Loucy (cell line): ENCODE measurements around the gene CFAP58.

ENCODE experiments used
- H2AFZ ChIP-seq: fragments of 200-600 bp; sonication (generic); 2 replicates; pipeline ENCODE4 v1.6.0; 2016; ENCODE audit warnings: antibody characterized with exemption, mild to moderate bottlenecking, low read length, moderate library complexity
- H3F3A ChIP-seq: fragments of 200-600 bp; 2 replicates; pipeline ENCODE4 v1.6.0; 2016; ENCODE audit warnings: antibody characterized with exemption, low read depth, mild to moderate bottlenecking
- H3K27me3 ChIP-seq: fragments of 200-600 bp; sonication (generic); 2 replicates; pipeline ENCODE4 v1.6.1; 2014; ENCODE audit warnings: low read length, mild to moderate bottlenecking; ENCODE audit not compliant: insufficient read depth, poor library complexity, severe bottlenecking
- H3K36me3 ChIP-seq: fragments of 200-600 bp; sonication (generic); 2 replicates; pipeline ENCODE4 v1.6.1; 2016; ENCODE audit warnings: low read length; ENCODE audit not compliant: insufficient read depth
- H3K4me1 ChIP-seq: fragments of 200-600 bp; sonication (generic); 2 replicates; pipeline ENCODE4 v1.5.1; 2014; ENCODE audit warnings: low read length, mild to moderate bottlenecking; ENCODE audit not compliant: insufficient read depth, poor library complexity, severe bottlenecking
- H3K4me2 ChIP-seq: fragments of 200-600 bp; sonication (generic); 2 replicates; pipeline ENCODE4 v1.6.0; 2014; ENCODE audit warnings: antibody characterized with exemption, low read length, low read depth, mild to moderate bottlenecking; ENCODE audit not compliant: poor library complexity, severe bottlenecking
- H3K4me3 ChIP-seq: fragments of 200-600 bp; sonication (generic); 2 replicates; pipeline ENCODE4 v1.5.1; 2014; ENCODE audit warnings: low read length, mild to moderate bottlenecking, mixed read lengths; ENCODE audit not compliant: poor library complexity, severe bottlenecking
- H3K79me2 ChIP-seq: fragments of 200-600 bp; sonication (generic); 2 replicates; pipeline ENCODE4 v1.6.1; 2014; ENCODE audit warnings: low read length; ENCODE audit not compliant: insufficient read depth
- H3K9ac ChIP-seq: fragments of 200-600 bp; sonication (generic); 2 replicates; pipeline ENCODE4 v1.6.0; 2014; ENCODE audit warnings: mild to moderate bottlenecking, low read depth, low read length, moderate library complexity; ENCODE audit not compliant: poor library complexity, severe bottlenecking
- H3K9me2 ChIP-seq: fragments of 200-600 bp; sonication (generic); replicated peaks from 2 replicates; pipeline ENCODE4 v1.6.1; 2016; ENCODE audit warnings: low read depth, low read length, mixed read lengths
- H3K9me3 ChIP-seq: fragments of 200-600 bp; sonication (generic); 2 replicates; pipeline ENCODE4 v1.6.1; 2014; ENCODE audit warnings: mild to moderate bottlenecking, antibody characterized with exemption, low read length, low read depth; ENCODE audit not compliant: insufficient read depth
- H4K20me1 ChIP-seq: fragments of 200-600 bp; sonication (generic); 2 replicates; pipeline ENCODE4 v1.6.0; 2014; ENCODE audit warnings: antibody characterized with exemption, low read length, mild to moderate bottlenecking; ENCODE audit not compliant: insufficient read depth, poor library complexity, severe bottlenecking
- CTCF ChIP-seq: fragments of 200-600 bp; sonication (generic); conservative IDR thresholded peaks from 2 replicates; pipeline ENCODE4 v1.5.1; 2014; ENCODE audit warnings: mild to moderate bottlenecking, antibody characterized with exemption, low read length
- EZH2phosphoT487 ChIP-seq: fragments of 200-600 bp; IDR thresholded peaks from 2 replicates; pipeline ENCODE4 v1.6.1; 2018; ENCODE audit warnings: antibody characterized with exemption, mild to moderate bottlenecking, moderate library complexity, borderline replicate concordance

The CFAP58 gene

GRCh38 chr10:104429846-104430245 lies 76.2 kb downstream of the CFAP58 start:
- H3K4me1 ChIP-seq: no peaks in the 10 kb centered on the region
- no peaks in the 10 kb centered on the region for H3K36me3 ChIP-seq
- no peaks in the 10 kb centered on the region for H3K79me2 ChIP-seq
- H3K9me3 ChIP-seq: no peaks in the 10 kb centered on the region
- H3K4me3 ChIP-seq: no peak overlapping the region
- no peaks in the 10 kb centered on the region for H4K20me1 ChIP-seq
- no peak overlapping the region for H3K9ac ChIP-seq
- H3K27me3 ChIP-seq: no peaks in the 10 kb centered on the region
- H3K4me2 ChIP-seq: no peak overlapping the region
- H3K9me2 ChIP-seq: no peaks in the 10 kb centered on the region
- TF ChIP-seq EZH2phosphoT487 (no peak), CTCF (no peak)
- H3F3A ChIP-seq: no peaks in the 10 kb centered on the region
- no peak overlapping the region for H2AFZ ChIP-seq

GRCh38 chr10:104430360-104430759 lies 76.7 kb downstream of the CFAP58 start:
- H3K9me3 ChIP-seq: no peaks in the 10 kb centered on the region
- no peak overlapping the region for H3K4me3 ChIP-seq
- H3K27me3 ChIP-seq: no peaks in the 10 kb centered on the region
- no peak for TF ChIP-seq EZH2phosphoT487
- no peak for TF ChIP-seq CTCF
- no peaks in the 10 kb centered on the region for H3K4me1 ChIP-seq
- no peaks in the 10 kb centered on the region for H3K79me2 ChIP-seq
- H3K36me3 ChIP-seq: no peaks in the 10 kb centered on the region
- H3K4me2 ChIP-seq: no peak overlapping the region
- H3K9me2 ChIP-seq: no peaks in the 10 kb centered on the region
- H3K9ac ChIP-seq: no peak overlapping the region
- no peaks in the 10 kb centered on the region for H3F3A ChIP-seq
- H4K20me1 ChIP-seq: no peaks in the 10 kb centered on the region
- H2AFZ ChIP-seq: no peak overlapping the region

- Histone ChIP-seq H3K4me1 (no peaks in the 10 kb centered on the region), H2AFZ (no peak overlapping the region), H3F3A (no peaks in the 10 kb centered on the region), H3K4me3 (no peak overlapping the region), H3K9me3 (no peaks in the 10 kb centered on the region), H4K20me1 (no peaks in the 10 kb centered on the region), H3K79me2 (no peaks in the 10 kb centered on the region), H3K4me2 (no peak overlapping the region), H3K9ac (no peak overlapping the region), H3K27me3 (no peaks in the 10 kb centered on the region), H3K9me2 (no peaks in the 10 kb centered on the region), H3K36me3 (no peaks in the 10 kb centered on the region)
- no peak for TF ChIP-seq CTCF
- no peak for TF ChIP-seq EZH2phosphoT487
Observed at GRCh38 chr10:104433669-104434068, 80.0 kb downstream of the CFAP58 start.
